Body of pancreas (tissue), 4 donors: ENCODE measurements around the gene RFK.

Experiments
- POLR2A ChIP-seq, 3 donors: fragments of 450-650 bp; IDR thresholded peaks; one replicate each; pipeline ENCODE4 v1.6.1; 2016; ENCODE audit warnings: antibody characterized with exemption in 3 of 3, mild to moderate bottlenecking in 2 of 3
- TF ChIP-seq, protein P1 (sequence below), 7 experiments: fragments of 450-650 bp in 4 of 7; fragments of 200-600 bp in 3 of 7; sonication (generic) in 3 of 7; IDR thresholded peaks; one replicate each; pipeline ENCODE4 v1.5.1; 2016 to 2019; ENCODE audit warnings: antibody characterized with exemption in 7 of 7

DNA sequence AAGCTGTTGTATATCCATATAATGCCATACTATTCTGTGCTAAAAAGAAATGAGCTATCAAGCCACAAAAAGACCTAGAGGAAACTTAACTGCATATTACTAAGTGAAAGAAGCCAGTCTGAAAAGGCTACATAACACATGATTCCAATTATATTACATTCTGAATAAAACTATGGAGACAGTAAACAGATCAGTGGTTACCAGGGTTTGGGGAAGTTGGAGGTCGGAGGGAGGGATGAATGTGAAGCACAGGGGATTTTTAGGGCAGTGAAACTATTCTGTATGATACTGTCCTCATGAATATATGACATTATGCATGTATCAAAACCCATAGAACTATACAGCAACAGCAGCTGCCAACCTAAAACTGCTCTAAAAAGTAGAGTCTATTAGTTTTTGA, 5.6 kb upstream of the RFK start:
- TF ChIP-seq, protein P1, sequence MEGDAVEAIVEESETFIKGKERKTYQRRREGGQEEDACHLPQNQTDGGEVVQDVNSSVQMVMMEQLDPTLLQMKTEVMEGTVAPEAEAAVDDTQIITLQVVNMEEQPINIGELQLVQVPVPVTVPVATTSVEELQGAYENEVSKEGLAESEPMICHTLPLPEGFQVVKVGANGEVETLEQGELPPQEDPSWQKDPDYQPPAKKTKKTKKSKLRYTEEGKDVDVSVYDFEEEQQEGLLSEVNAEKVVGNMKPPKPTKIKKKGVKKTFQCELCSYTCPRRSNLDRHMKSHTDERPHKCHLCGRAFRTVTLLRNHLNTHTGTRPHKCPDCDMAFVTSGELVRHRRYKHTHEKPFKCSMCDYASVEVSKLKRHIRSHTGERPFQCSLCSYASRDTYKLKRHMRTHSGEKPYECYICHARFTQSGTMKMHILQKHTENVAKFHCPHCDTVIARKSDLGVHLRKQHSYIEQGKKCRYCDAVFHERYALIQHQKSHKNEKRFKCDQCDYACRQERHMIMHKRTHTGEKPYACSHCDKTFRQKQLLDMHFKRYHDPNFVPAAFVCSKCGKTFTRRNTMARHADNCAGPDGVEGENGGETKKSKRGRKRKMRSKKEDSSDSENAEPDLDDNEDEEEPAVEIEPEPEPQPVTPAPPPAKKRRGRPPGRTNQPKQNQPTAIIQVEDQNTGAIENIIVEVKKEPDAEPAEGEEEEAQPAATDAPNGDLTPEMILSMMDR (IDR thresholded peaks at IDR 0.05): no peak
- TF ChIP-seq POLR2A (IDR thresholded peaks at IDR 0.05): no peak
